DND-41 (cell line): Measurements from ENCODE around the gene CHMP4A.

Source experiments
- CTCF ChIP-seq: IDR thresholded peaks from 2 replicates; pipeline ENCODE4 v1.5.1; 2012; ENCODE audit warnings: borderline replicate concordance, low read length, moderate library complexity, mild to moderate bottlenecking; ENCODE audit not compliant: poor library complexity, severe bottlenecking; ENCODE audit errors: extremely low read depth
- EZH2 ChIP-seq: IDR thresholded peaks from 3 replicates; pipeline ENCODE4 v1.6.1; 2012; ENCODE audit warnings: borderline replicate concordance, low read depth, mild to moderate bottlenecking, moderate library complexity, low read length, inconsistent platforms; ENCODE audit not compliant: severe bottlenecking

GRCh38 chr14:24235804-24236688 lies 22.8 kb upstream of the CHMP4A start:
- TF ChIP-seq CTCF (no peak), EZH2 (no peak)
